Type B pancreatic cell (in vitro differentiated cells): ENCODE measurements around the gene RO60. TPM values are rescaled to one million over a fixed set of nuclear protein-coding genes. Genes with fewer than 3 reads are reported as not detected.
A peak's percentile ranks its signal among the peaks of the same experiment; 100 is the strongest.

Experiments
- DNase-seq: peaks from one replicate; pipeline ENCODE4 v3.0.0; 2021; ENCODE audit warnings: mixed read lengths; ENCODE audit not compliant: unreplicated experiment; ENCODE audit errors: extremely low spot score
- H3K27ac Mint-ChIP-seq: 2 replicates; pipeline ENCODE4 v1.8.0; 2021; ENCODE audit warnings: mild to moderate bottlenecking, mixed read lengths
- H3K27me3 Mint-ChIP-seq: 2 replicates; pipeline ENCODE4 v1.8.0; 2021; ENCODE audit warnings: mixed read lengths
- H3K36me3 Mint-ChIP-seq: 2 replicates; pipeline ENCODE4 v1.8.0; 2021; ENCODE audit warnings: mixed read lengths
- H3K4me1 Mint-ChIP-seq: one replicate; pipeline ENCODE4 v1.8.0; 2021; ENCODE audit warnings: mixed read lengths; ENCODE audit not compliant: unreplicated experiment
- H3K4me3 Mint-ChIP-seq: 2 replicates; pipeline ENCODE4 v1.8.0; 2021; ENCODE audit warnings: mild to moderate bottlenecking, mixed read lengths
- H3K9me3 Mint-ChIP-seq: 2 replicates; pipeline ENCODE4 v1.8.0; 2021; ENCODE audit warnings: mixed read lengths
- total RNA-seq: library from RNA; stranded (reverse); gene quantifications from 2 replicates; pipeline ENCODE4 v1.2.1, GENCODE V29; 2021; ENCODE audit warnings: low replicate concordance
- TF ChIP-seq, protein P1 (sequence below): fragments of 200-600 bp; sonication (generic); conservative IDR thresholded peaks from 2 replicates; pipeline ENCODE4 v1.5.0; 2021; ENCODE audit warnings: antibody characterized with exemption, mild to moderate bottlenecking

Gene RO60
- total RNA-seq, 1 donor from 2014 or later = 90.5 TPM

DNA sequence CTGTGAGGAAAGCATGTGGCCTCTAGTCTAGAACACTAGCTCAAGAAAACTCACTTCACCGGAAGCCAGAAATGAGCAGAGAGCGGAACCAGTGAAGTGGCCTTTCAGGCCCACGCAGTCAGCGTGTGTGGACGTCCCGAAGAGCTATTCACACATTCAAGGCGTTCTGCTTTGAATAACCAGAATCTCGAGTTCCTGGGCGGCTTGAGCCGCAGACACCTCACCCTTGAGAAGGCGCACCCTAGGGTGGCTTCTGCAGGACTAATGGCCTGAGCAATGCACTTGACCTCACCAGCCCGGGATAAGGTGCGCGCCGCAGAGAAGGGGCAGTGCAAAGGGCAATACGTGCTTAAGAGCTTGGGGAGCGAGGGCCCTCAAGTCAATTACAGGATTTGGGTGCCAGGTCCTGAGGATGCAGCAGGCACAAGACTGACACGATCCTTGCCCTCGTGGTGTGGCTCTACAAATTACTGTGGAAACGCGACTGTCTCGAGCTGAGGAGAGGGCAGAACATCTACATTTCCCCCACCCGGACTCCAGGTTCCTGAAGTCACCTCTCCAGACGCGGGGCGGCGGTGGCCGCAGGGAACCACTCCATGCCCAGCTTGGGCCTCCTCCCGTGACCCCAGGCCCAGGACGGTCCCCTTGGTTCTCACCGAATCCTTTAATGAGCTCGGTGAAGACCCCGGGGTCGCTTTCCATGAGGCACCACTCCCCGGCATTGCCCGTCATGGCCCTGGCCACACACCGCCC lies 707 bp upstream of the RO60 start:
- TF ChIP-seq, protein P1, sequence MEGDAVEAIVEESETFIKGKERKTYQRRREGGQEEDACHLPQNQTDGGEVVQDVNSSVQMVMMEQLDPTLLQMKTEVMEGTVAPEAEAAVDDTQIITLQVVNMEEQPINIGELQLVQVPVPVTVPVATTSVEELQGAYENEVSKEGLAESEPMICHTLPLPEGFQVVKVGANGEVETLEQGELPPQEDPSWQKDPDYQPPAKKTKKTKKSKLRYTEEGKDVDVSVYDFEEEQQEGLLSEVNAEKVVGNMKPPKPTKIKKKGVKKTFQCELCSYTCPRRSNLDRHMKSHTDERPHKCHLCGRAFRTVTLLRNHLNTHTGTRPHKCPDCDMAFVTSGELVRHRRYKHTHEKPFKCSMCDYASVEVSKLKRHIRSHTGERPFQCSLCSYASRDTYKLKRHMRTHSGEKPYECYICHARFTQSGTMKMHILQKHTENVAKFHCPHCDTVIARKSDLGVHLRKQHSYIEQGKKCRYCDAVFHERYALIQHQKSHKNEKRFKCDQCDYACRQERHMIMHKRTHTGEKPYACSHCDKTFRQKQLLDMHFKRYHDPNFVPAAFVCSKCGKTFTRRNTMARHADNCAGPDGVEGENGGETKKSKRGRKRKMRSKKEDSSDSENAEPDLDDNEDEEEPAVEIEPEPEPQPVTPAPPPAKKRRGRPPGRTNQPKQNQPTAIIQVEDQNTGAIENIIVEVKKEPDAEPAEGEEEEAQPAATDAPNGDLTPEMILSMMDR = no peak
- Mint-ChIP-seq H3K27me3 (no peaks in the 10 kb centered on the region), H3K36me3 (peaks cover 5% of the 10 kb centered on the region), H3K4me3 (peak overlapping the region; percentile 98), H3K9me3 (no peaks in the 10 kb centered on the region), H3K27ac (peak overlapping the region; percentile 98), H3K4me1 (peaks cover 21% of the 10 kb centered on the region)
- DNase-seq = no peak

DNA sequence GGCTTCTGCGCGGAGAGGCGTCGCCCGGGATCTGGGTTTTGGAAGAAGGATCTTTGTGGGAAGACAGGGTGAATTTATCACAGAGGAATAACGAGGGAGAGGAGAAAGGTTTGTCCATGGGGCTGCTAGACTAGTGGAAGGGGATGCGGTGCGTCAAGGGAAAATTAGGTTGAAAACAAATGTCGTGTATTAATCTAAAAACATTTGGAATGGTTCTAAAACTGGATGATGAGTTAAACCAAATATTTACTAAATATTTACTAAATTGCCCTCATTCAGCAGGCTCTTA lies 647 bp downstream of the RO60 start:
- Mint-ChIP-seq H3K9me3 (no peaks in the 10 kb centered on the region), H3K4me1 (peaks cover 21% of the 10 kb centered on the region), H3K27me3 (no peaks in the 10 kb centered on the region), H3K4me3 (peak overlapping the region; percentile 98), H3K27ac (peak overlapping the region; percentile 98), H3K36me3 (peaks cover 5% of the 10 kb centered on the region)
- DNase-seq = no peak
- TF ChIP-seq, protein P1 = no peak

DNA sequence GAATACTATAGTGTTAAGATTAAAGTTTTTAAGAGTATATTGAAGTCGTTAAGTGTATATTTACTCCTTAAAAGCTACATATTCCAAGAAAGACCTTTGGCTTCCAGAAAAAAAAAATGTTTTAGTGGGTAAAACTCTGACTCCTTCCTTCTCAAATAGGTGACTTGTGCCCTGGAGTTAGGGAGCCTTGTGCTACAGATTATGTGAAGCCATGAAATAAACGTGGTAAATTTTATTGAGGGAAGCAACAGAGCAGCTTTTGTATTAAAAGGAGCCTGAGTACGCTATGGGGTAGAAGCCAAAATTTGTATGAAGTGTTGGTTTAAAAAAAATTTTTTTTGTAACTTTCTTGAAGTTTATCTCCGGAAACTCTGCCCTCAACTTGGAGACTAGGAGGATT lies 994 bp downstream of the RO60 start:
- H3K27me3 Mint-ChIP-seq = no peaks in the 10 kb centered on the region
- H3K27ac Mint-ChIP-seq = peak overlapping the region; percentile 98
- DNase-seq = no peak
- H3K9me3 Mint-ChIP-seq = no peaks in the 10 kb centered on the region
- peaks cover 21% of the 10 kb centered on the region for H3K4me1 Mint-ChIP-seq
- peaks cover 5% of the 10 kb centered on the region for H3K36me3 Mint-ChIP-seq
- H3K4me3 Mint-ChIP-seq = peak overlapping the region; percentile 98
- TF ChIP-seq, protein P1 = no peak

DNA sequence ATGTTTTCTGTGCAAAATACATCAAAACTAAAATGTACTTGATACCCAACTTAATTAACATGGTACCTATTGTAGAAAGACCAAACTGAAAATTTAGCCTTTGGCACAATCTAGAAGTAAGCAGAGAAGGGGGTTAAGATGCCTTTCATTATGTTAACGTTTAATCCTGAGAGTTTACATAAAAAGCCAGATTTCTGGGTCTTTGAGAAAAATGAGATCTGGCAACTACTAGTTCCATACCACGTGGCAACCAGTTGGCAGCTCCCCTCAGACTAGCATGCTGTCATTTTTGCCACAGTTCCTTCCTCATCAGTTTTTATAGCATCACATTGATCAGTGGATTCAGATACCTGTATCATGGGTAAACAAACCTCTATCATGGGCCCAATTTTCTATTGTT lies 1.5 kb downstream of the RO60 start:
- no peak for DNase-seq
- Mint-ChIP-seq H3K4me1 (peaks cover 24% of the 10 kb centered on the region), H3K4me3 (peak overlapping the region; percentile 98), H3K27ac (peak overlapping the region; percentile 37), H3K36me3 (peaks cover 5% of the 10 kb centered on the region), H3K27me3 (no peaks in the 10 kb centered on the region), H3K9me3 (no peaks in the 10 kb centered on the region)
- TF ChIP-seq, protein P1 = no peak

DNA sequence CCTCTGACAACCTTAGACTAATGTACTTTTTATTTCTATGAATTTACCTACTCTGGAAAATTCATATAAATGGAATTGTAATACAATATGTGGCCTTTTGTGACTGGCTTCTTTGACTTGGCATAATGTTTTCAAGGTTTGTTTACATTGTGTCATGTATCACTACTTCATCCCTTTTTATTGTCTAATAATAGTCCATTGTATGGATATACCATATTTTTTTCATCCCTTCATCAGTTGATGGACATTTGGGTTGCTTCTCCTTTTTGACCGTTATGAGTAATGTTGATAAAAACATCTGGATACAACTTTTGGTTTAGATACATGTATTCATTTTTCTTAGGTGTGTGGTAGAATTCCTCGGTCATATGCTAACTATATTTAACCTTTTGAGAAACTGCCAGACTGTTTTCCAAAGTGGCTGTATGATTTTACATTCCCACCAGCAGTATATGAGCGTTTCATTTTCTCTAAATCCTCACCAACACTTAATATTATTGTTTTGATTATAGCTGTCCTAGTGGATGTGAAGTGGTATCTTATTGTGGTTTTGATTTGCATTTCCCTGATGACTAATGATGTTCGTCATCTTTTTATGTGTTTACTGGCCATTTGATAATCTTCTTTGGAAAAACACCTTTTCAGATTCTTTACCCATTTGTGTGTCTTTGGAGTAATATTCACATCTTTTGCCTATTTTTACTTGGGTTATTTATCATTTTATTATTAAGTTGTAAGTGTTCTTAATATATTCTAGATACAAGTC lies 3.5 kb downstream of the RO60 start:
- no peaks in the 10 kb centered on the region for H3K27me3 Mint-ChIP-seq
- no peak for DNase-seq
- H3K4me3 Mint-ChIP-seq = no peak overlapping the region

More for the DNA sequence above, 3.5 kb downstream of the RO60 start:
- TF ChIP-seq, protein P1 = no peak
- Mint-ChIP-seq H3K9me3 (no peaks in the 10 kb centered on the region), H3K4me1 (peaks cover 24% of the 10 kb centered on the region), H3K36me3 (peaks cover 5% of the 10 kb centered on the region), H3K27ac (no peak overlapping the region)
